Activated CD4-positive, CD25-positive, alpha-beta regulatory T cell treated with anti-CD3 and anti-CD28 coated beads, Interleukin-2, amount 50 U/mL, for 16 hours (primary cell): ENCODE data around the gene COPA.

Experiments used
- DNase-seq: peaks from one replicate; pipeline ENCODE4 v3.0.0-alpha.2; 2020; ENCODE audit warnings: low read depth, low spot score

Gene COPA

GRCh38 chr1:160363010-160363409 is 20.0 kb upstream of the COPA start:
- no peak for DNase-seq

- no peak for DNase-seq
Observed at GRCh38 chr1:160362168-160362957, 19.3 kb upstream of the COPA start.

- no peak for DNase-seq
Observed at GRCh38 chr1:160361814-160362167, 18.7 kb upstream of the COPA start.

- DNase-seq = no peak
Observed at GRCh38 chr1:160361199-160361598, 18.1 kb upstream of the COPA start.

- DNase-seq = no peak
Observed at GRCh38 chr1:160360227-160360695, 17.2 kb upstream of the COPA start.

GRCh38 chr1:160359559-160360226 is 16.6 kb upstream of the COPA start:
- DNase-seq = no peak

- DNase-seq = no peak
Observed at GRCh38 chr1:160358073-160358472, 15.0 kb upstream of the COPA start.

GRCh38 chr1:160357286-160358002 is 14.4 kb upstream of the COPA start:
- no peak for DNase-seq

GRCh38 chr1:160354388-160354985 is 11.4 kb upstream of the COPA start:
- DNase-seq = no peak

GRCh38 chr1:160353223-160353622 is 10.2 kb upstream of the COPA start:
- DNase-seq = no peak

- DNase-seq = no peak
Observed at GRCh38 chr1:160352555-160352954, 9.5 kb upstream of the COPA start.

GRCh38 chr1:160351629-160352028 is 8.6 kb upstream of the COPA start:
- DNase-seq = no peak

GRCh38 chr1:160346958-160347357 is 3.9 kb upstream of the COPA start:
- no peak for DNase-seq

GRCh38 chr1:160346463-160346862 is 3.4 kb upstream of the COPA start:
- no peak for DNase-seq

- DNase-seq = no peak
Observed at GRCh38 chr1:160344936-160345335, 1.9 kb upstream of the COPA start.

- no peak for DNase-seq
Observed at GRCh38 chr1:160344241-160344640, 1.2 kb upstream of the COPA start.

GRCh38 chr1:160342526-160342925 is 524 bp downstream of the COPA start:
- no peak for DNase-seq

GRCh38 chr1:160340866-160341265 is 2.2 kb downstream of the COPA start:
- no peak for DNase-seq

GRCh38 chr1:160340146-160340545 is 2.9 kb downstream of the COPA start:
- no peak for DNase-seq

GRCh38 chr1:160338580-160338979 is 4.5 kb downstream of the COPA start:
- no peak for DNase-seq

GRCh38 chr1:160332516-160332915 is 10.5 kb downstream of the COPA start:
- DNase-seq = no peak

GRCh38 chr1:160330119-160330518 is 12.9 kb downstream of the COPA start:
- DNase-seq = no peak
